Measurements from ENCODE around the gene SARDH.
"Not testable (repeated sequence)": the region's sequence is repeated elsewhere in the genome, so short reads cannot be mapped to it uniquely, and the experiment has no call there.

DNA sequence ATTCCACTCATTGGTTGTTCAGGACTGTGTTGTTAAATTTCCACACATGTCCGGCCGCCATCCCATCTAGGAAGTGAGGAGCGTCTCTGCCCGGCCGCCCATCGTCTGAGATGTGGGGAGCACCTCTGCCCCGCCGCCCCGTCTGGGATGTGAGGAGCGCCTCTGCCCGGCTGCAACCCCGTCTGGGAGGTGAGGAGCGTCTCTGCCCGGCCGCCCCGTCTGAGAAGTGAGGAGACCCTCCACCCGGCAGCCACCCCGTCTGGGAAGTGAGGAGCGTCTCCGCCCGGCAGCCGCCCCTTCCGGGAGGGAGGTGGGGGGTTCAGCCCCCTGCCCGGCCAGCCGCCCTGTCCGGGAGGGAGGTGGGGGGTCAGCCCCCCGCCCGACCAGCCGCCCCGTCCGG is 6.4 kb upstream of the SARDH start:
- not testable (repeated sequence) for TF ChIP-seq POLR2A, CTCF, EP300 (IDR thresholded peaks at IDR 0.05)
